Thyroid gland (tissue), 4 donors: ENCODE data around the gene ITGA5.

Experiments
- POLR2A ChIP-seq, 2 donors: fragments of 450-650 bp; IDR thresholded peaks; one replicate each; pipeline ENCODE4 v1.6.1; 2017; ENCODE audit warnings: antibody characterized with exemption in 2 of 2, mild to moderate bottlenecking in 2 of 2, moderate library complexity in 1 of 2
- TF ChIP-seq, protein P1 (sequence below), 6 experiments: fragments of 200-600 bp in 3 of 6; fragments of 450-650 bp in 3 of 6; sonication (generic) in 3 of 6; IDR thresholded peaks; one replicate each; pipeline ENCODE4 v1.5.1; 2016 to 2019; ENCODE audit warnings: antibody characterized with exemption in 6 of 6, mild to moderate bottlenecking in 2 of 6, inconsistent platforms in 1 of 6, moderate library complexity in 1 of 6

DNA sequence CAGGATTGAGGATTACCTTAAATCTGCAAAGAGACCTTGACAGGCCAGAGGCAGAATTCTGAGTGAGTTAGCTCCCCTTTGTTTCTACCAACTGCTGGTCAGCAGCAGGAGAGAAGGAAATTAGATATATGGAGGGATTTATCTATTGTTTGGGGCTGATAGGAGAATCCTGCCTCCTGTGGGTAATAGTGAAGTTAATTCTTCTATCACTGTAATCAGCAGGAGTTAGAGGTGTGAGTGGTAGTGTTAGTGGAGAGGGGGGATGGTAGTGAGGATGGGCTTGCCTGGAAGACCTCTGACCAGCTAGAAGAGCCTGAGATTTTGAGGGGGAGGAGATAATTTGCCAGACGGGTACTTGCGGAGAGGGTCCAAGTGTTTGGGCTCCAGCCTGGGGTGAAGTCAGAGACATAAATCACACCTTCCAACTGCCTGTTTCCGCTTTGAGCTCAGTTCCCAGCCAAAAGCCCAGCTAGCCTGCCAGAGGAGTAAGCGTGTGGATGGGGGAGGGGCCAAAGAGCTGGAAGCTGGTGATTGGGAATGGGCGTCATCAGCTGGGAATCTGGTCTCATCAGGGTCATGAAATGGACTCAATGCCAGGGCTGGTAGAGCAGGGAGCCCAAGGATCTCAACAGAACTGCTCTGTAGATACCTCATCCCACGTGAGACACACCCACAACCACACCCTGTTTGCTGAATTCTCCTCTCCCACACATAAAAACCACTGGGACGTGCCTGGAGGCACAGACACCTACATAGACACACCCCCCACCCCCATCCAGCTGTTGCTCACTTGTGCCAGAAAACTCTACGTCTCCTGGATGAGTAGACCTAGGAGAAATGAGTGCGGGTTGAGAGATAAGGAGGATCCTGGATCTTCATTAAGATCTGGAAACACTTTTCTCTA is 13.1 kb upstream of the ITGA5 start:
- TF ChIP-seq, protein P1, sequence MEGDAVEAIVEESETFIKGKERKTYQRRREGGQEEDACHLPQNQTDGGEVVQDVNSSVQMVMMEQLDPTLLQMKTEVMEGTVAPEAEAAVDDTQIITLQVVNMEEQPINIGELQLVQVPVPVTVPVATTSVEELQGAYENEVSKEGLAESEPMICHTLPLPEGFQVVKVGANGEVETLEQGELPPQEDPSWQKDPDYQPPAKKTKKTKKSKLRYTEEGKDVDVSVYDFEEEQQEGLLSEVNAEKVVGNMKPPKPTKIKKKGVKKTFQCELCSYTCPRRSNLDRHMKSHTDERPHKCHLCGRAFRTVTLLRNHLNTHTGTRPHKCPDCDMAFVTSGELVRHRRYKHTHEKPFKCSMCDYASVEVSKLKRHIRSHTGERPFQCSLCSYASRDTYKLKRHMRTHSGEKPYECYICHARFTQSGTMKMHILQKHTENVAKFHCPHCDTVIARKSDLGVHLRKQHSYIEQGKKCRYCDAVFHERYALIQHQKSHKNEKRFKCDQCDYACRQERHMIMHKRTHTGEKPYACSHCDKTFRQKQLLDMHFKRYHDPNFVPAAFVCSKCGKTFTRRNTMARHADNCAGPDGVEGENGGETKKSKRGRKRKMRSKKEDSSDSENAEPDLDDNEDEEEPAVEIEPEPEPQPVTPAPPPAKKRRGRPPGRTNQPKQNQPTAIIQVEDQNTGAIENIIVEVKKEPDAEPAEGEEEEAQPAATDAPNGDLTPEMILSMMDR (IDR thresholded peaks at IDR 0.05), result no peak
- TF ChIP-seq POLR2A (IDR thresholded peaks at IDR 0.05), result no peak
